K562 (cell line): ENCODE results near the gene GARRE1. TPM values are rescaled to one million over a fixed set of nuclear protein-coding genes. Genes with fewer than 3 reads are reported as not detected.

Experiments used
- CTBP1 ChIP-seq: fragments of 450-650 bp; IDR thresholded peaks from 2 replicates; pipeline ENCODE4 v1.6.1; 2016; ENCODE audit warnings: borderline replicate concordance
- EGR1 ChIP-seq: fragments of 450-650 bp; conservative IDR thresholded peaks from 2 replicates; pipeline ENCODE4 v1.6.1; 2017; ENCODE audit warnings: mild to moderate bottlenecking
- HNRNPLL ChIP-seq: fragments of 200-400 bp; formaldehyde crosslinking; IDR thresholded peaks from 2 replicates; pipeline ENCODE4 v1.6.1; 2017; ENCODE audit warnings: low read length, low read depth, mild to moderate bottlenecking; ENCODE audit not compliant: poor library complexity, severe bottlenecking
- IFI16 ChIP-seq: fragments of 250-450 bp; sonication (Bioruptor Pico); IDR thresholded peaks from 2 replicates; pipeline ENCODE4 v2.1.2; 2022; ENCODE audit warnings: mild to moderate bottlenecking, inconsistent platforms
- POLR2B ChIP-seq: fragments of 450-650 bp; IDR thresholded peaks from 2 replicates; pipeline ENCODE4 v1.6.1; 2018; ENCODE audit warnings: low read depth; ENCODE audit not compliant: partially characterized antibody
- SMARCA4 ChIP-seq: fragments of 450-650 bp; IDR thresholded peaks from 2 replicates; pipeline ENCODE4 v1.6.1; 2016
- ZFX ChIP-seq: sonication (generic); formaldehyde crosslinking; IDR thresholded peaks from 2 replicates; pipeline ENCODE4 v1.8.0; 2022; ENCODE audit warnings: mild to moderate bottlenecking, missing genetic modification reagents, moderate library complexity
- ZNF584 ChIP-seq: fragments of 200-800 bp; sonication (Bioruptor generic); IDR thresholded peaks from 2 replicates; pipeline ENCODE4 v1.6.1; 2016; ENCODE audit warnings: low read depth, mild to moderate bottlenecking, missing genetic modification characterization, missing compliant biosample characterization
- ZNF707 ChIP-seq: fragments of 250-450 bp; sonication (Bioruptor Pico); conservative IDR thresholded peaks from 2 replicates; pipeline ENCODE4 v1.8.0; 2022; ENCODE audit warnings: inconsistent platforms, mild to moderate bottlenecking, moderate library complexity
- polyA plus RNA-seq, 8 experiments: library from polyadenylated mRNA; depleted of rRNA in 4 of 8; stranded (reverse) in 5 of 8; unstranded in 3 of 8; fragments of >200 nt; fragmentation: Nextera tagmentation in 2 of 8; fragmentation: Illumina TruSeq in 1 of 8; extraction: Ambion mirVana in 2 of 8; extraction: Trizol in 1 of 8; gene quantifications; 2 replicates each; pipeline versions ENCODE4 v1.2.1 to v1.2.3, GENCODE V29; 2011 to 2014; ENCODE audit warnings: inconsistent platforms in 1 of 8, missing spikeins in 1 of 8
- total RNA-seq, 7 experiments: library from RNA; depleted of rRNA in 6 of 7; stranded (reverse); fragments of >200 nt in 6 of 7; fragmentation: Illumina TruSeq in 2 of 7; extraction: Trizol in 2 of 7; gene quantifications; 2 replicates each; pipeline versions ENCODE4 v1.2.1 to v1.2.3, GENCODE V29; 2011 to 2021; ENCODE audit warnings: low replicate concordance in 1 of 7
- TF ChIP-seq, protein P1 (sequence below): sonication (generic); formaldehyde crosslinking; IDR thresholded peaks from 2 replicates; pipeline ENCODE4 v1.8.0; 2022; ENCODE audit warnings: mild to moderate bottlenecking, missing genetic modification reagents, borderline replicate concordance
- TF ChIP-seq, protein P2 (sequence below): sonication (generic); IDR thresholded peaks from 2 replicates; pipeline ENCODE4 v1.6.1; 2016
- TF ChIP-seq, protein P3 (sequence below), 2 experiments: fragments of 450-650 bp; conservative IDR thresholded peaks; 2 replicates each; pipeline ENCODE4 v1.6.1; 2017; ENCODE audit warnings: mild to moderate bottlenecking in 2 of 2, moderate library complexity in 2 of 2
- TF ChIP-seq, protein P4 (sequence below), 2 experiments: fragments of 450-650 bp; formaldehyde crosslinking in 1 of 2; IDR thresholded peaks; 2 replicates each; pipeline versions ENCODE4 v1.4.0 to v1.6.1; 2014 to 2020; ENCODE audit warnings: mild to moderate bottlenecking in 2 of 2, borderline replicate concordance in 1 of 2, low read depth in 1 of 2

The GARRE1 gene
- total and polyA plus RNA-seq, 9 of the 15 experiments (the other 6 are each of a cell fraction or from before 2014, with no cell fraction given): 1.6 to 12.8 (median 7.5) TPM

DNA sequence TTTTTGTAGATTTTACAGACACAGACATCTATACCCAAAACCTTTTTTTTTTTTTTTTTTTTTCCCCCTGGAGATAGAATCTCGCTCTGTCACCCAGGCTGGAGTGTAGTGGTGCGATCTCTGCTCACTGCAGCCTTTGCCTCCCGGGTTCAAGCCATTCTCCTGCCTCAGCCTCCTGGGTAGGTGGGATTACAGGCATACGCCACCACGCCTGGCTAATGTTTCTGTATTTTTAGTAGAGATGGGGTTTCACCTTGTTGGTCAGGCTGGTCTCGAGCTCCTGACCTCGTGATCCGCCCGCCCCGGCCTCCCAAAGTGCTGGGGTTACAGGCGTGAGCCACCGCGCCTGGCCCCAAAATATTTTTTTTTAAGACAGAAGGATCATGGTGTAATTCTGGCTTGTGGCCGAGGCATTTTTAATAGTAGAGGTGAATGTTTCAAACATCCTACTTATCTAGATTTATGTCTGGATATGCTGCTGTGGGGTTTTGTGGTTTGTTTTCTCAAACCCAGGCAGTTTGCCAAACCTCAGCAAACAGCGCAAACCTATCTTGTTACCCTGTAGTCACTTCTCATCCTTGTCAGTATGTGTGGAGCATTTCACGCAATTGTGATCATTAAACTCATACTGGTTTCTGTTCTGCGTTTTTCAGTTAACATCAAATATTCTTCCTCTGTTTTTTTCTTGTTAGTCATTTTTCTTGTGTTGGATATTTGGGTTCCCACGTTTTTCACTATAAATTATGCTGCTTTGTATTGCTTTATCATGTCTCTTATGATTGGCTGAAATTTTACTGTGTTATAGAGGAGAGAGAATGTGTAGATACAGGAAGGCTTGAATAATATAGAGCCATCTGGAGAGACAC is 36.2 kb upstream of the GARRE1 start (continued):
- TF ChIP-seq ZNF707 (CRISPR knock-in tag) (no peak), CTBP1 (no peak), EGR1 (no peak), SMARCA4 (peak; percentile 62; the same call in 1 of the 2 replicates), ZFX (CRISPR knock-in tag) (no peak), HNRNPLL (peak; percentile 84), POLR2B (no peak), ZNF584 (CRISPR knock-in tag) (no peak), IFI16 (no peak)
- TF ChIP-seq, protein P1, sequence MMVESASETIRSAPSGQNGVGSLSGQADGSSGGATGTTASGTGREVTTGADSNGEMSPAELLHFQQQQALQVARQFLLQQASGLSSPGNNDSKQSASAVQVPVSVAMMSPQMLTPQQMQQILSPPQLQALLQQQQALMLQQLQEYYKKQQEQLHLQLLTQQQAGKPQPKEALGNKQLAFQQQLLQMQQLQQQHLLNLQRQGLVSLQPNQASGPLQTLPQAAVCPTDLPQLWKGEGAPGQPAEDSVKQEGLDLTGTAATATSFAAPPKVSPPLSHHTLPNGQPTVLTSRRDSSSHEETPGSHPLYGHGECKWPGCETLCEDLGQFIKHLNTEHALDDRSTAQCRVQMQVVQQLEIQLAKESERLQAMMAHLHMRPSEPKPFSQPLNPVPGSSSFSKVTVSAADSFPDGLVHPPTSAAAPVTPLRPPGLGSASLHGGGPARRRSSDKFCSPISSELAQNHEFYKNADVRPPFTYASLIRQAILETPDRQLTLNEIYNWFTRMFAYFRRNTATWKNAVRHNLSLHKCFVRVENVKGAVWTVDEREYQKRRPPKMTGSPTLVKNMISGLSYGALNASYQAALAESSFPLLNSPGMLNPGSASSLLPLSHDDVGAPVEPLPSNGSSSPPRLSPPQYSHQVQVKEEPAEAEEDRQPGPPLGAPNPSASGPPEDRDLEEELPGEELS (CRISPR knock-in tag): no peak
- TF ChIP-seq, protein P2, sequence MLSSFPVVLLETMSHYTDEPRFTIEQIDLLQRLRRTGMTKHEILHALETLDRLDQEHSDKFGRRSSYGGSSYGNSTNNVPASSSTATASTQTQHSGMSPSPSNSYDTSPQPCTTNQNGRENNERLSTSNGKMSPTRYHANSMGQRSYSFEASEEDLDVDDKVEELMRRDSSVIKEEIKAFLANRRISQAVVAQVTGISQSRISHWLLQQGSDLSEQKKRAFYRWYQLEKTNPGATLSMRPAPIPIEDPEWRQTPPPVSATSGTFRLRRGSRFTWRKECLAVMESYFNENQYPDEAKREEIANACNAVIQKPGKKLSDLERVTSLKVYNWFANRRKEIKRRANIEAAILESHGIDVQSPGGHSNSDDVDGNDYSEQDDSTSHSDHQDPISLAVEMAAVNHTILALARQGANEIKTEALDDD: peak; percentile 49; the same call in 1 of the 2 replicates
- TF ChIP-seq, protein P3, sequence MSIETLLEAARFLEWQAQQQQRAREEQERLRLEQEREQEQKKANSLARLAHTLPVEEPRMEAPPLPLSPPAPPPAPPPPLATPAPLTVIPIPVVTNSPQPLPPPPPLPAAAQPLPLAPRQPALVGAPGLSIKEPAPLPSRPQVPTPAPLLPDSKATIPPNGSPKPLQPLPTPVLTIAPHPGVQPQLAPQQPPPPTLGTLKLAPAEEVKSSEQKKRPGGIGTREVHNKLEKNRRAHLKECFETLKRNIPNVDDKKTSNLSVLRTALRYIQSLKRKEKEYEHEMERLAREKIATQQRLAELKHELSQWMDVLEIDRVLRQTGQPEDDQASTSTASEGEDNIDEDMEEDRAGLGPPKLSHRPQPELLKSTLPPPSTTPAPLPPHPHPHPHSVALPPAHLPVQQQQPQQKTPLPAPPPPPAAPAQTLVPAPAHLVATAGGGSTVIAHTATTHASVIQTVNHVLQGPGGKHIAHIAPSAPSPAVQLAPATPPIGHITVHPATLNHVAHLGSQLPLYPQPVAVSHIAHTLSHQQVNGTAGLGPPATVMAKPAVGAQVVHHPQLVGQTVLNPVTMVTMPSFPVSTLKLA (conservative IDR thresholded peaks at IDR 0.05): no peak
- TF ChIP-seq, protein P4, sequence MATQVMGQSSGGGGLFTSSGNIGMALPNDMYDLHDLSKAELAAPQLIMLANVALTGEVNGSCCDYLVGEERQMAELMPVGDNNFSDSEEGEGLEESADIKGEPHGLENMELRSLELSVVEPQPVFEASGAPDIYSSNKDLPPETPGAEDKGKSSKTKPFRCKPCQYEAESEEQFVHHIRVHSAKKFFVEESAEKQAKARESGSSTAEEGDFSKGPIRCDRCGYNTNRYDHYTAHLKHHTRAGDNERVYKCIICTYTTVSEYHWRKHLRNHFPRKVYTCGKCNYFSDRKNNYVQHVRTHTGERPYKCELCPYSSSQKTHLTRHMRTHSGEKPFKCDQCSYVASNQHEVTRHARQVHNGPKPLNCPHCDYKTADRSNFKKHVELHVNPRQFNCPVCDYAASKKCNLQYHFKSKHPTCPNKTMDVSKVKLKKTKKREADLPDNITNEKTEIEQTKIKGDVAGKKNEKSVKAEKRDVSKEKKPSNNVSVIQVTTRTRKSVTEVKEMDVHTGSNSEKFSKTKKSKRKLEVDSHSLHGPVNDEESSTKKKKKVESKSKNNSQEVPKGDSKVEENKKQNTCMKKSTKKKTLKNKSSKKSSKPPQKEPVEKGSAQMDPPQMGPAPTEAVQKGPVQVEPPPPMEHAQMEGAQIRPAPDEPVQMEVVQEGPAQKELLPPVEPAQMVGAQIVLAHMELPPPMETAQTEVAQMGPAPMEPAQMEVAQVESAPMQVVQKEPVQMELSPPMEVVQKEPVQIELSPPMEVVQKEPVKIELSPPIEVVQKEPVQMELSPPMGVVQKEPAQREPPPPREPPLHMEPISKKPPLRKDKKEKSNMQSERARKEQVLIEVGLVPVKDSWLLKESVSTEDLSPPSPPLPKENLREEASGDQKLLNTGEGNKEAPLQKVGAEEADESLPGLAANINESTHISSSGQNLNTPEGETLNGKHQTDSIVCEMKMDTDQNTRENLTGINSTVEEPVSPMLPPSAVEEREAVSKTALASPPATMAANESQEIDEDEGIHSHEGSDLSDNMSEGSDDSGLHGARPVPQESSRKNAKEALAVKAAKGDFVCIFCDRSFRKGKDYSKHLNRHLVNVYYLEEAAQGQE (IDR thresholded peaks at IDR 0.05; ENCODE audit: borderline replicate concordance): no peak
- TF ChIP-seq, protein P4 (CRISPR knock-in tag; IDR thresholded peaks at IDR 0.05; ENCODE audit: low read depth): no peak
